Activated CD4-positive, alpha-beta memory T cell treated with anti-CD3 and anti-CD28 coated beads for 36 hours (primary cell): ENCODE results near the gene ALDH4A1. TPM values are rescaled to one million over a fixed set of nuclear protein-coding genes. Genes with fewer than 3 reads are reported as not detected.

Source experiments
- CTCF ChIA-PET: fragments of 350-600 bp; sonication (Branson Sonifier 250); formaldehyde crosslinking; loops from one replicate; lab custom pipeline; 2021; ENCODE audit warnings: antibody characterized with exemption, inconsistent platforms; lab: Charles Lee
- POLR2A ChIA-PET: fragments of 350-600 bp; sonication (Branson Sonifier 250); formaldehyde crosslinking; loops from one replicate; lab custom pipeline; 2021; ENCODE audit warnings: antibody characterized with exemption; lab: Charles Lee
- DNase-seq: peaks from one replicate; pipeline ENCODE4 v3.0.0-alpha.2; 2020
- H3K27ac Mint-ChIP-seq: one replicate; pipeline ENCODE4 v1.8.0; 2021; ENCODE audit warnings: mixed read lengths
- H3K27me3 Mint-ChIP-seq: one replicate; pipeline ENCODE4 v1.8.0; 2021; ENCODE audit warnings: mixed read lengths
- H3K36me3 Mint-ChIP-seq: one replicate; pipeline ENCODE4 v1.8.0; 2021; ENCODE audit warnings: mixed read lengths
- H3K4me1 Mint-ChIP-seq: one replicate; pipeline ENCODE4 v1.8.0; 2021; ENCODE audit warnings: low read depth, mixed read lengths
- H3K4me3 Mint-ChIP-seq: one replicate; pipeline ENCODE4 v1.8.0; 2021; ENCODE audit warnings: mild to moderate bottlenecking, mixed read lengths
- H3K9me3 Mint-ChIP-seq: one replicate; pipeline ENCODE4 v1.8.0; 2021; ENCODE audit warnings: mixed read lengths
- intact Hi-C: fragments of 100-400 bp; cut with micrococcal nuclease; formaldehyde crosslinking; loops from one replicate; pipeline ENCODE4 v1.15.1; 2023
- total RNA-seq, 2 experiments: library from RNA; stranded (reverse); gene quantifications; one replicate each; pipeline ENCODE4 v1.2.3, GENCODE V29; 2021

ALDH4A1 gene, protein sequence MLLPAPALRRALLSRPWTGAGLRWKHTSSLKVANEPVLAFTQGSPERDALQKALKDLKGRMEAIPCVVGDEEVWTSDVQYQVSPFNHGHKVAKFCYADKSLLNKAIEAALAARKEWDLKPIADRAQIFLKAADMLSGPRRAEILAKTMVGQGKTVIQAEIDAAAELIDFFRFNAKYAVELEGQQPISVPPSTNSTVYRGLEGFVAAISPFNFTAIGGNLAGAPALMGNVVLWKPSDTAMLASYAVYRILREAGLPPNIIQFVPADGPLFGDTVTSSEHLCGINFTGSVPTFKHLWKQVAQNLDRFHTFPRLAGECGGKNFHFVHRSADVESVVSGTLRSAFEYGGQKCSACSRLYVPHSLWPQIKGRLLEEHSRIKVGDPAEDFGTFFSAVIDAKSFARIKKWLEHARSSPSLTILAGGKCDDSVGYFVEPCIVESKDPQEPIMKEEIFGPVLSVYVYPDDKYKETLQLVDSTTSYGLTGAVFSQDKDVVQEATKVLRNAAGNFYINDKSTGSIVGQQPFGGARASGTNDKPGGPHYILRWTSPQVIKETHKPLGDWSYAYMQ
- 1 to 10 TPM; 7.2 to 7.3 TPM for total RNA-seq

GRCh38 chr1:18902523-18903290 is at the start of gene ALDH4A1:
Gene ALDH4A1 (minus strand): TSS chr1:18902555. CDS start chr1:18902523, 32 bp downstream.
- H3K4me1 Mint-ChIP-seq, result peaks cover 19% of the 10 kb centered on the region
- POLR2A ChIA-PET, result interaction anchor here (0.7 to 1.6 kb wide), 6 partner anchors 10 to 349 kb away, joined by 3 to 8 read pairs (median 6); partner anchors contain the start of genes EMC1, IFFO2 and MRTO4
- H3K36me3 Mint-ChIP-seq, result peaks cover 8% of the 10 kb centered on the region
- CTCF ChIA-PET, result interaction anchor here (0.7 to 3.8 kb wide), 16 partner anchors 10 to 278 kb away, joined by 3 to 51 read pairs (median 4); no protein-coding TSS in a partner anchor
- H3K27me3 Mint-ChIP-seq, result no peaks in the 10 kb centered on the region
- DNase-seq, result peak; percentile 97
- peak within 1 kb of the TSS; percentile 89 for H3K4me3 Mint-ChIP-seq
- intact Hi-C loops, result loop anchor here (1.0 to 10.0 kb wide), 5 partner anchors 24 to 342 kb away; no protein-coding TSS in a partner anchor
- peak within 1 kb of the TSS; percentile 95 for H3K27ac Mint-ChIP-seq
- no peaks in the 10 kb centered on the region for H3K9me3 Mint-ChIP-seq

DNA sequence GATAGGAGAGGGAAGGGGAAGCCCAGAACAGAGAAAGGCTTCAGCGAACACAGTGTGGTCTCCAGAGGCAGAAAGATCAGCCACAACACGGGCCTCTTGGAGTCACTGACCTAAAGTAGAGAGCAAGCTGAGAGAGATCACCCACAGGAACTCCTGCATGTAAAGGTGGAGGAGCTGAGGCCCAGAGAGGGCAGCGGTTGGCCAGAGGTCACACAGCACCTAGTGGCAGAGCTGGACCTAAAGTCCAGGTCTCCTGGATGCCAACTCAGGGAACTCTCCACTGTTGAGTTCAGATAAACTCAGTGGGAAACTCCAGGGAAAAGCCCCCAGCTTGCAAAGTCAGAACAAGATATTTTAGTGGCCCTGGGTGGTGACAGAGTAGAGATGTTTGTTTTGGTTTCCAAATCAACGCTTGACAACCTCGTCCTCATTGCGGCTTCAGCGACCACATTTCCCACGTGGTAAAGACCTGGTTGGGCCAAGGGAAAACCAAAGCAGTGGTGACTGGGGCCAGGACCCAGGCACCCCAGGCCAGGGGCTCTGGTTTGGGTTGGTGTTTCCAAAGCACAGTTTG is 49.5 kb upstream of the ALDH4A1 start:
- peaks cover 34% of the 10 kb centered on the region for H3K36me3 Mint-ChIP-seq
- H3K9me3 Mint-ChIP-seq, result no peaks in the 10 kb centered on the region
- ChIA-PET POLR2A (interaction anchor here (0.8 to 9.3 kb wide), 9 partner anchors 14 to 300 kb away, joined by 3 to 225 read pairs (median 5); partner anchors contain the start of genes ALDH4A1, EMC1 and MRTO4), CTCF (interaction anchor here (1.3 to 4.8 kb wide), 7 partner anchors 16 to 49 kb away, joined by 3 to 60 read pairs (median 5); partner anchors contain the start of gene ALDH4A1)
- H3K27ac Mint-ChIP-seq, result peak overlapping the region; percentile 98
- DNase-seq, result peak; percentile 95
- intact Hi-C loops, result loop anchor here (1.0 to 10.0 kb wide), 6 partner anchors 13 to 533 kb away; partner anchors contain the start of genes ALDH4A1 and CAPZB
- H3K4me3 Mint-ChIP-seq, result peak overlapping the region; percentile 80
- H3K27me3 Mint-ChIP-seq, result no peaks in the 10 kb centered on the region
- peaks cover 74% of the 10 kb centered on the region for H3K4me1 Mint-ChIP-seq

GRCh38 chr1:18951416-18951815 is 49.1 kb upstream of the ALDH4A1 start:
- H3K4me1 Mint-ChIP-seq, result peaks cover 79% of the 10 kb centered on the region
- H3K36me3 Mint-ChIP-seq, result peaks cover 34% of the 10 kb centered on the region
- H3K4me3 Mint-ChIP-seq, result peak overlapping the region; percentile 80
- no peaks in the 10 kb centered on the region for H3K27me3 Mint-ChIP-seq
- no peaks in the 10 kb centered on the region for H3K9me3 Mint-ChIP-seq
- CTCF ChIA-PET, result interaction anchor here (1.0 to 4.8 kb wide), 10 partner anchors 11 to 96 kb away, joined by 3 to 60 read pairs (median 4); partner anchors contain the start of gene ALDH4A1
- DNase-seq, result peak; percentile 46
- peak overlapping the region; percentile 98 for H3K27ac Mint-ChIP-seq
- POLR2A ChIA-PET, result interaction anchor here (0.6 to 9.3 kb wide), 9 partner anchors 14 to 301 kb away, joined by 3 to 225 read pairs (median 4); partner anchors contain the start of genes ALDH4A1, EMC1 and MRTO4
- intact Hi-C loops, result loop anchor here (1.0 to 10.0 kb wide), 3 partner anchors 49 to 533 kb away; partner anchors contain the start of genes ALDH4A1 and CAPZB

GRCh38 chr1:18950401-18951026 is 48.2 kb upstream of the ALDH4A1 start:
- DNase-seq, result peak; percentile 63
- Mint-ChIP-seq H3K27ac (peak overlapping the region; percentile 98), H3K27me3 (no peaks in the 10 kb centered on the region), H3K36me3 (peaks cover 34% of the 10 kb centered on the region), H3K4me1 (peaks cover 85% of the 10 kb centered on the region), H3K9me3 (no peaks in the 10 kb centered on the region), H3K4me3 (peak overlapping the region; percentile 80)
- intact Hi-C loops, result loop anchor here (1.0 to 10.0 kb wide), 4 partner anchors 48 to 534 kb away; partner anchors contain the start of genes ALDH4A1 and CAPZB
- ChIA-PET CTCF (interaction anchor here (1.0 to 4.8 kb wide), 9 partner anchors 12 to 97 kb away, joined by 3 to 60 read pairs (median 3); partner anchors contain the start of gene ALDH4A1), POLR2A (interaction anchor here (0.9 to 9.3 kb wide), 9 partner anchors 9 to 302 kb away, joined by 3 to 225 read pairs (median 4); partner anchors contain the start of genes EMC1 and MRTO4)

- H3K27me3 Mint-ChIP-seq, result no peaks in the 10 kb centered on the region
- H3K4me1 Mint-ChIP-seq, result peaks cover 90% of the 10 kb centered on the region
- ChIA-PET POLR2A (interaction anchor here (0.9 to 9.3 kb wide), 7 partner anchors 10 to 302 kb away, joined by 3 to 225 read pairs (median 4); partner anchors contain the start of genes EMC1 and MRTO4), CTCF (interaction anchor here (1.0 to 4.8 kb wide), 9 partner anchors 12 to 65 kb away, joined by 3 to 60 read pairs (median 5); no protein-coding TSS in a partner anchor)
- intact Hi-C loops, result loop anchor here (1.0 to 10.0 kb wide), 3 partner anchors 124 to 535 kb away; partner anchors contain the start of gene CAPZB
- peaks cover 29% of the 10 kb centered on the region for H3K36me3 Mint-ChIP-seq
- DNase-seq, result peak; percentile 49
- H3K9me3 Mint-ChIP-seq, result no peaks in the 10 kb centered on the region
- peak overlapping the region; percentile 98 for H3K27ac Mint-ChIP-seq
- peak overlapping the region; percentile 80 for H3K4me3 Mint-ChIP-seq
These were observed 47.5 kb upstream of the ALDH4A1 start for GRCh38 chr1:18949686-18950400.

GRCh38 chr1:18948913-18949685 is 46.7 kb upstream of the ALDH4A1 start:
- intact Hi-C loops, result no loop called here
- Mint-ChIP-seq H3K36me3 (peaks cover 22% of the 10 kb centered on the region), H3K4me3 (peak overlapping the region; percentile 80), H3K4me1 (peaks cover 92% of the 10 kb centered on the region), H3K27ac (peak overlapping the region; percentile 98), H3K27me3 (no peaks in the 10 kb centered on the region), H3K9me3 (no peaks in the 10 kb centered on the region)
- ChIA-PET CTCF (interaction anchor here (0.7 to 4.8 kb wide), 7 partner anchors 11 to 69 kb away, joined by 3 to 60 read pairs (median 6); no protein-coding TSS in a partner anchor), POLR2A (interaction anchor here (0.8 to 9.3 kb wide), 6 partner anchors 8 to 63 kb away, joined by 3 to 225 read pairs (median 4); partner anchors contain the start of gene IFFO2)
- no peak for DNase-seq

GRCh38 chr1:18948048-18948912 is 45.9 kb upstream of the ALDH4A1 start:
- Mint-ChIP-seq H3K4me3 (peak overlapping the region; percentile 80), H3K27ac (peak overlapping the region; percentile 98), H3K36me3 (peaks cover 19% of the 10 kb centered on the region), H3K9me3 (no peaks in the 10 kb centered on the region), H3K4me1 (peaks cover 92% of the 10 kb centered on the region), H3K27me3 (no peaks in the 10 kb centered on the region)
- CTCF ChIA-PET, result interaction anchor here (0.7 to 4.8 kb wide), 6 partner anchors 11 to 70 kb away, joined by 3 to 60 read pairs (median 6); no protein-coding TSS in a partner anchor
- POLR2A ChIA-PET, result interaction anchor here (0.8 to 9.3 kb wide), 6 partner anchors 9 to 64 kb away, joined by 3 to 225 read pairs (median 4); partner anchors contain the start of gene IFFO2
- DNase-seq, result peak; percentile 79
- intact Hi-C loops, result no loop called here

DNA sequence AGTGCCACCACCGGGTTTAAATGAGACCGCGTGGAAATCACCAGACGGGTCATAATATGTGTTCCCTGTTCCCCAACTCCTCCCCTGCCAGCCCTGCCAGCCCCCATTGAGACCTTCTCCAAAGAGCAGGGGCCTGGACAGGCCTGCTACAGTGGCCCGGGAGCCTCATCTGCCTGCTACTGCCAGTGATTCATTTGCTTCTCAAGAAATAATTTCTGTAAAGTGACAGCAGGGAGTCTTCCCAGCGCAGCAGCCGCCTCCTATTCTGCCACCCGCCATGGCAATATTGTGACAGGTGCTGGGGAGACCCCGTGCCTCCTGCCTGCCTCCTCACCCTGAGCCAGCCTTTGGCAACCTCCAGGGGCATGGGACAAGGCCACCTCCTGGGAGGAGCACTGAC is 45.2 kb upstream of the ALDH4A1 start:
- H3K36me3 Mint-ChIP-seq, result peaks cover 16% of the 10 kb centered on the region
- CTCF ChIA-PET, result interaction anchor here (4.6 kb wide), 1 partner anchor 35 kb away, joined by 22 read pairs; no protein-coding TSS in a partner anchor
- peak overlapping the region; percentile 98 for H3K27ac Mint-ChIP-seq
- POLR2A ChIA-PET, result interaction anchor here (2.3 kb wide), 1 partner anchor 20 kb away, joined by 12 read pairs; no protein-coding TSS in a partner anchor
- no peaks in the 10 kb centered on the region for H3K27me3 Mint-ChIP-seq
- DNase-seq, result peak; percentile 46
- intact Hi-C loops, result no loop called here
- no peaks in the 10 kb centered on the region for H3K9me3 Mint-ChIP-seq
- peaks cover 87% of the 10 kb centered on the region for H3K4me1 Mint-ChIP-seq
- no peak overlapping the region for H3K4me3 Mint-ChIP-seq
